Nephron (organoid): ENCODE measurements around the gene CD58.

ENCODE experiments used
- H3K27ac Mint-ChIP-seq, 3 experiments: 2 replicates each; pipeline ENCODE4 v1.8.0; 2020; ENCODE audit warnings: mixed read lengths in 3 of 3, mild to moderate bottlenecking in 2 of 3, moderate library complexity in 1 of 3
- H3K27me3 Mint-ChIP-seq: 2 replicates; pipeline ENCODE4 v1.8.0; 2021; ENCODE audit warnings: low read depth, mild to moderate bottlenecking, moderate library complexity, mixed read lengths
- H3K36me3 Mint-ChIP-seq: 2 replicates; pipeline ENCODE4 v1.8.0; 2020; ENCODE audit warnings: low read depth, mixed read lengths
- H3K4me1 Mint-ChIP-seq: 2 replicates; pipeline ENCODE4 v1.8.0; 2020; ENCODE audit warnings: mixed read lengths
- H3K4me3 Mint-ChIP-seq, 3 experiments: 2 replicates each; pipeline ENCODE4 v1.8.0; 2020; ENCODE audit warnings: mild to moderate bottlenecking in 3 of 3, mixed read lengths in 3 of 3, moderate library complexity in 2 of 3
- H3K9me3 Mint-ChIP-seq: 2 replicates; pipeline ENCODE4 v1.8.0; 2020; ENCODE audit warnings: mixed read lengths
- CTCF ChIP-seq, 3 experiments: fragments of 200-600 bp; sonication (generic); IDR thresholded peaks; one replicate each; pipeline ENCODE4 v1.5.0; 2021; ENCODE audit warnings: antibody characterized with exemption in 3 of 3; ENCODE audit not compliant: unreplicated experiment in 3 of 3

Gene CD58

GRCh38 chr1:116482490-116482889, 88.3 kb downstream of the CD58 start:
- peaks cover 15% of the 10 kb centered on the region for H3K4me1 Mint-ChIP-seq
- peaks cover 3% of the 10 kb centered on the region for H3K27me3 Mint-ChIP-seq
- no peaks in the 10 kb centered on the region for H3K36me3 Mint-ChIP-seq
- H3K27ac Mint-ChIP-seq = no peak overlapping the region
- H3K9me3 Mint-ChIP-seq = no peaks in the 10 kb centered on the region
- no peak overlapping the region for H3K4me3 Mint-ChIP-seq
- TF ChIP-seq CTCF (IDR thresholded peaks at IDR 0.05; ENCODE audit: unreplicated experiment in 3 of 3) = no peak

- Mint-ChIP-seq H3K27me3 (peaks cover 3% of the 10 kb centered on the region), H3K36me3 (no peaks in the 10 kb centered on the region), H3K9me3 (no peaks in the 10 kb centered on the region), H3K4me3 (no peak overlapping the region), H3K27ac (peak overlapping the region in 1 of 3 experiments; percentile 61), H3K4me1 (peaks cover 20% of the 10 kb centered on the region)
- no peak for TF ChIP-seq CTCF (IDR thresholded peaks at IDR 0.05; ENCODE audit: unreplicated experiment in 3 of 3)
These were observed 88.9 kb downstream of the CD58 start for GRCh38 chr1:116481934-116482333.

- Mint-ChIP-seq H3K27me3 (peaks cover 6% of the 10 kb centered on the region), H3K9me3 (no peaks in the 10 kb centered on the region), H3K4me1 (peaks cover 41% of the 10 kb centered on the region), H3K27ac (peak overlapping the region in 2 of 3 experiments; percentile 20 to 86), H3K36me3 (no peaks in the 10 kb centered on the region), H3K4me3 (no peak overlapping the region)
- no peak for TF ChIP-seq CTCF (IDR thresholded peaks at IDR 0.05; ENCODE audit: unreplicated experiment in 3 of 3)
These were observed 92.2 kb downstream of the CD58 start for GRCh38 chr1:116478621-116479020.

GRCh38 chr1:116477429-116477828, 93.4 kb downstream of the CD58 start:
- H3K36me3 Mint-ChIP-seq = no peaks in the 10 kb centered on the region
- no peaks in the 10 kb centered on the region for H3K9me3 Mint-ChIP-seq
- TF ChIP-seq CTCF (IDR thresholded peaks at IDR 0.05; ENCODE audit: unreplicated experiment in 3 of 3) = no peak
- H3K4me1 Mint-ChIP-seq = peaks cover 42% of the 10 kb centered on the region
- H3K27me3 Mint-ChIP-seq = peaks cover 3% of the 10 kb centered on the region
- no peak overlapping the region for H3K4me3 Mint-ChIP-seq
- H3K27ac Mint-ChIP-seq = peak overlapping the region; percentile 22 to 86 (median 83)

GRCh38 chr1:116476321-116476720, 94.5 kb downstream of the CD58 start:
- peaks cover 3% of the 10 kb centered on the region for H3K27me3 Mint-ChIP-seq
- peak overlapping the region; percentile 22 to 86 (median 83) for H3K27ac Mint-ChIP-seq
- no peaks in the 10 kb centered on the region for H3K36me3 Mint-ChIP-seq
- H3K4me1 Mint-ChIP-seq = peaks cover 53% of the 10 kb centered on the region
- no peaks in the 10 kb centered on the region for H3K9me3 Mint-ChIP-seq
- H3K4me3 Mint-ChIP-seq = no peak overlapping the region
- TF ChIP-seq CTCF (IDR thresholded peaks at IDR 0.05; ENCODE audit: unreplicated experiment in 3 of 3) = no peak

- no peaks in the 10 kb centered on the region for H3K36me3 Mint-ChIP-seq
- H3K9me3 Mint-ChIP-seq = no peaks in the 10 kb centered on the region
- no peak overlapping the region for H3K4me3 Mint-ChIP-seq
- TF ChIP-seq CTCF (IDR thresholded peaks at IDR 0.05; ENCODE audit: unreplicated experiment in 3 of 3) = no peak
- H3K4me1 Mint-ChIP-seq = peaks cover 55% of the 10 kb centered on the region
- H3K27ac Mint-ChIP-seq = peak overlapping the region; percentile 50 to 86 (median 50)
- peaks cover 3% of the 10 kb centered on the region for H3K27me3 Mint-ChIP-seq
These were observed 95.0 kb downstream of the CD58 start for GRCh38 chr1:116475850-116476218.
